GM23338 (cell line): ENCODE data around the gene EIF3L. TPM values are rescaled to one million over a fixed set of nuclear protein-coding genes. Genes with fewer than 3 reads are reported as not detected.

ENCODE experiments used
- ATAC-seq: fragments of 200-7000 bp; cut with Tn5 transposase; 3 replicates; pipeline ENCODE4 v1.9.1; 2020
- DNase-seq: peaks from one replicate; pipeline ENCODE4 v3.0.0-alpha.2; 2015; ENCODE audit warnings: low spot score
- H2AFZ ChIP-seq: fragments of 200-600 bp; sonication (generic); 2 replicates; pipeline ENCODE4 v1.8.0; 2016; ENCODE audit warnings: antibody characterized with exemption, mild to moderate bottlenecking, moderate library complexity
- H3F3A ChIP-seq: fragments of 200-600 bp; sonication (generic); replicated peaks from 2 replicates; pipeline ENCODE4 v1.8.0; 2017; ENCODE audit warnings: antibody characterized with exemption, mixed run types, low read depth
- H3K27ac ChIP-seq: fragments of 200-600 bp; sonication (generic); 2 replicates; pipeline ENCODE4 v1.6.1; 2016; ENCODE audit warnings: low read depth
- H3K27me3 ChIP-seq: fragments of 200-600 bp; sonication (generic); 2 replicates; pipeline ENCODE4 v1.8.0; 2016; ENCODE audit warnings: mild to moderate bottlenecking, mixed run types, moderate library complexity; ENCODE audit not compliant: insufficient read depth
- H3K36me3 ChIP-seq: fragments of 200-600 bp; sonication (generic); 2 replicates; pipeline ENCODE4 v1.8.0; 2016; ENCODE audit warnings: mild to moderate bottlenecking; ENCODE audit not compliant: insufficient read depth
- H3K4me1 ChIP-seq: fragments of 200-600 bp; sonication (generic); 2 replicates; pipeline ENCODE4 v1.8.0; 2016; ENCODE audit warnings: mild to moderate bottlenecking, moderate library complexity; ENCODE audit not compliant: insufficient read depth
- H3K4me2 ChIP-seq: fragments of 200-600 bp; sonication (generic); 2 replicates; pipeline ENCODE4 v1.7.1; 2017; ENCODE audit warnings: mixed run types
- H3K4me3 ChIP-seq: fragments of 200-600 bp; sonication (generic); 2 replicates; pipeline ENCODE4 v1.6.1; 2016; ENCODE audit warnings: mixed run types
- H3K79me2 ChIP-seq: fragments of 200-600 bp; sonication (generic); replicated peaks from 2 replicates; pipeline ENCODE4 v1.8.0; 2017; ENCODE audit warnings: mild to moderate bottlenecking; ENCODE audit not compliant: insufficient read depth
- H3K9me2 ChIP-seq: fragments of 200-600 bp; sonication (generic); 2 replicates; pipeline ENCODE4 v1.8.0; 2017; ENCODE audit not compliant: insufficient read depth
- H4K20me1 ChIP-seq: fragments of 200-600 bp; sonication (generic); replicated peaks from 2 replicates; pipeline ENCODE4 v1.8.0; 2017; ENCODE audit warnings: mild to moderate bottlenecking; ENCODE audit not compliant: insufficient read depth
- H3K27ac Mint-ChIP-seq: 2 replicates; pipeline ENCODE4 v1.8.0; 2020; ENCODE audit warnings: inconsistent platforms, mild to moderate bottlenecking, moderate library complexity, mixed read lengths
- H3K27me3 Mint-ChIP-seq: 3 replicates; pipeline ENCODE4 v1.8.0; 2022; ENCODE audit warnings: low read depth, mild to moderate bottlenecking, moderate library complexity, mixed read lengths, inconsistent platforms; ENCODE audit not compliant: insufficient read depth, poor library complexity
- H3K36me3 Mint-ChIP-seq: 3 replicates; pipeline ENCODE4 v1.8.0; 2021; ENCODE audit warnings: low read depth, mild to moderate bottlenecking, inconsistent platforms, moderate library complexity, mixed read lengths
- H3K4me1 Mint-ChIP-seq: 3 replicates; pipeline ENCODE4 v1.8.0; 2020; ENCODE audit warnings: mild to moderate bottlenecking, inconsistent platforms, mixed read lengths
- H3K4me3 Mint-ChIP-seq: 3 replicates; pipeline ENCODE4 v1.8.0; 2021; ENCODE audit warnings: moderate library complexity, mild to moderate bottlenecking, inconsistent platforms, mixed read lengths
- H3K9me3 Mint-ChIP-seq: 3 replicates; pipeline ENCODE4 v1.8.0; 2020; ENCODE audit warnings: moderate library complexity, mild to moderate bottlenecking, inconsistent platforms, mixed read lengths
- EZH2 ChIP-seq: fragments of 200-600 bp; sonication (generic); IDR thresholded peaks from one replicate; pipeline ENCODE4 v1.8.0; 2017; ENCODE audit warnings: antibody characterized with exemption, mild to moderate bottlenecking, low read depth; ENCODE audit not compliant: unreplicated experiment
- JUNB ChIP-seq: IDR thresholded peaks from one replicate; pipeline ENCODE4 v1.6.1; 2016; ENCODE audit warnings: antibody characterized with exemption; ENCODE audit not compliant: unreplicated experiment
- NANOG ChIP-seq: IDR thresholded peaks from 2 replicates; pipeline ENCODE4 v1.6.1; 2016; ENCODE audit warnings: antibody characterized with exemption, borderline replicate concordance
- POLR2AphosphoS5 ChIP-seq: IDR thresholded peaks from 2 replicates; pipeline ENCODE4 v1.6.1; 2016; ENCODE audit warnings: antibody characterized with exemption, low read depth
- polyA plus RNA-seq: library from polyadenylated mRNA; unstranded; fragments of >200 nt; fragmentation: Nextera tagmentation; extraction: Ambion mirVana; gene quantifications from 2 replicates; pipeline ENCODE4 v1.2.1, GENCODE V29; 2016
- total RNA-seq: library from RNA; depleted of rRNA; stranded (reverse); fragments of >200 nt; shearing (Covaris generic); gene quantifications from 2 replicates; pipeline ENCODE4 v1.2.3, GENCODE V29; 2014
- TF ChIP-seq, protein P1 (sequence below): fragments of 250-450 bp; sonication (Bioruptor Pico); IDR thresholded peaks from 2 replicates; pipeline ENCODE4 v1.5.0; 2020; ENCODE audit warnings: mild to moderate bottlenecking, moderate library complexity
- TF ChIP-seq, protein P2 (sequence below): IDR thresholded peaks from 2 replicates; pipeline ENCODE4 v1.6.1; 2016; ENCODE audit warnings: antibody characterized with exemption

Gene EIF3L
- total and polyA plus RNA-seq, 2 experiments from 2014 or later: 430 to 459 TPM

DNA sequence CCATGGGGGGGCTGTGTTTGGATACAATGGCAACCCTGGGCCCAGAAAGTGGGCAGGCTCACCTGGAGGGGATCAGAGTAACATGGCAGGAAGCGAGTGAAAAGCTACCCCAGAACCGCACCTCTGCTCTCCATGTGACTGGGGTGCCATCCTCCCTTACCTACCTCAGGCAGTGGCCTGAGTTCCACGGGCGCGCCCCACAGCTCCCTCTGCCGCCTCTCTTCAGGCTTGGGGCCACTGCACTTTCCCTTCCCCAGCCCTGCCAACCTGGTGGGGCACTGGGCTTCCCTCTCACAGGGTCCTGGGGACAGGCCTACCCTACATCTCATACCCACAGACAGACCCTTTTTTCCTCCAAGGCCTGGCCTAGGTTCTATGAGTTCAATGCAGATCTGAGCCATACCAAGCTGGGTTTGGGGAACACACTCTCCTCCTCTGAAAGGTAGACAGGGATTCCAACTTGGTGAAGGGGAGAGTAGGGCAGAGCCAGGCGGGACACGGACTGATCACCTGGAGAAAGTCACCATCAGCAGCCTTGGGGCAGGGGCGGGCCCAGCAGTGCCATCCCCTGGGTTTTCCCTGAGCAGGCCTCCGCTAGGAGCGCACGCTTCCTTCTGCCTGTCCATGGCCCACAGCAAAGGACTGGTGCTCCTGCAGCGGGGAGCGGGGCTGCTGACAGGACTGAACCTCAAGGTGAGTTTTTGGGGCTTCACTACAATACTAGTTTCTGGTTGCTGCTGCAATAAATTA, 19.0 kb upstream of the EIF3L start (continued):
- TF ChIP-seq, protein P1, sequence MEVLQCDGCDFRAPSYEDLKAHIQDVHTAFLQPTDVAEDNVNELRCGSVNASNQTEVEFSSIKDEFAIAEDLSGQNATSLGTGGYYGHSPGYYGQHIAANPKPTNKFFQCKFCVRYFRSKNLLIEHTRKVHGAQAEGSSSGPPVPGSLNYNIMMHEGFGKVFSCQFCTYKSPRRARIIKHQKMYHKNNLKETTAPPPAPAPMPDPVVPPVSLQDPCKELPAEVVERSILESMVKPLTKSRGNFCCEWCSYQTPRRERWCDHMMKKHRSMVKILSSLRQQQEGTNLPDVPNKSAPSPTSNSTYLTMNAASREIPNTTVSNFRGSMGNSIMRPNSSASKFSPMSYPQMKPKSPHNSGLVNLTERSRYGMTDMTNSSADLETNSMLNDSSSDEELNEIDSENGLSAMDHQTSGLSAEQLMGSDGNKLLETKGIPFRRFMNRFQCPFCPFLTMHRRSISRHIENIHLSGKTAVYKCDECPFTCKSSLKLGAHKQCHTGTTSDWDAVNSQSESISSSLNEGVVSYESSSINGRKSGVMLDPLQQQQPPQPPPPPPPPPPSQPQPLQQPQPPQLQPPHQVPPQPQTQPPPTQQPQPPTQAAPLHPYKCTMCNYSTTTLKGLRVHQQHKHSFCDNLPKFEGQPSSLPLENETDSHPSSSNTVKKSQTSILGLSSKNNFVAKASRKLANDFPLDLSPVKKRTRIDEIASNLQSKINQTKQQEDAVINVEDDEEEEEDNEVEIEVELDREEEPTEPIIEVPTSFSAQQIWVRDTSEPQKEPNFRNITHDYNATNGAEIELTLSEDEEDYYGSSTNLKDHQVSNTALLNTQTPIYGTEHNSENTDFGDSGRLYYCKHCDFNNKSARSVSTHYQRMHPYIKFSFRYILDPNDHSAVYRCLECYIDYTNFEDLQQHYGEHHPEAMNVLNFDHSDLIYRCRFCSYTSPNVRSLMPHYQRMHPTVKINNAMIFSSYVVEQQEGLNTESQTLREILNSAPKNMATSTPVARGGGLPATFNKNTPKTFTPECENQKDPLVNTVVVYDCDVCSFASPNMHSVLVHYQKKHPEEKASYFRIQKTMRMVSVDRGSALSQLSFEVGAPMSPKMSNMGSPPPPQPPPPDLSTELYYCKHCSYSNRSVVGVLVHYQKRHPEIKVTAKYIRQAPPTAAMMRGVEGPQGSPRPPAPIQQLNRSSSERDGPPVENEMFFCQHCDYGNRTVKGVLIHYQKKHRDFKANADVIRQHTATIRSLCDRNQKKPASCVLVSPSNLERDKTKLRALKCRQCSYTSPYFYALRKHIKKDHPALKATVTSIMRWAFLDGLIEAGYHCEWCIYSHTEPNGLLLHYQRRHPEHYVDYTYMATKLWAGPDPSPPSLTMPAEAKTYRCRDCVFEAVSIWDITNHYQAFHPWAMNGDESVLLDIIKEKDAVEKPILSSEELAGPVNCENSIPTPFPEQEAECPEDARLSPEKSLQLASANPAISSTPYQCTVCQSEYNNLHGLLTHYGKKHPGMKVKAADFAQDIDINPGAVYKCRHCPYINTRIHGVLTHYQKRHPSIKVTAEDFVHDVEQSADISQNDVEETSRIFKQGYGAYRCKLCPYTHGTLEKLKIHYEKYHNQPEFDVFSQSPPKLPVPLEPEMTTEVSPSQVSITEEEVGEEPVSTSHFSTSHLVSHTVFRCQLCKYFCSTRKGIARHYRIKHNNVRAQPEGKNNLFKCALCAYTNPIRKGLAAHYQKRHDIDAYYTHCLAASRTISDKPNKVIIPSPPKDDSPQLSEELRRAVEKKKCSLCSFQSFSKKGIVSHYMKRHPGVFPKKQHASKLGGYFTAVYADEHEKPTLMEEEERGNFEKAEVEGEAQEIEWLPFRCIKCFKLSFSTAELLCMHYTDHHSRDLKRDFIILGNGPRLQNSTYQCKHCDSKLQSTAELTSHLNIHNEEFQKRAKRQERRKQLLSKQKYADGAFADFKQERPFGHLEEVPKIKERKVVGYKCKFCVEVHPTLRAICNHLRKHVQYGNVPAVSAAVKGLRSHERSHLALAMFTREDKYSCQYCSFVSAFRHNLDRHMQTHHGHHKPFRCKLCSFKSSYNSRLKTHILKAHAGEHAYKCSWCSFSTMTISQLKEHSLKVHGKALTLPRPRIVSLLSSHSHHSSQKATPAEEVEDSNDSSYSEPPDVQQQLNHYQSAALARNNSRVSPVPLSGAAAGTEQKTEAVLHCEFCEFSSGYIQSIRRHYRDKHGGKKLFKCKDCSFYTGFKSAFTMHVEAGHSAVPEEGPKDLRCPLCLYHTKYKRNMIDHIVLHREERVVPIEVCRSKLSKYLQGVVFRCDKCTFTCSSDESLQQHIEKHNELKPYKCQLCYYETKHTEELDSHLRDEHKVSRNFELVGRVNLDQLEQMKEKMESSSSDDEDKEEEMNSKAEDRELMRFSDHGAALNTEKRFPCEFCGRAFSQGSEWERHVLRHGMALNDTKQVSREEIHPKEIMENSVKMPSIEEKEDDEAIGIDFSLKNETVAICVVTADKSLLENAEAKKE (CRISPR knock-in tag): no peak
- TF ChIP-seq POLR2AphosphoS5 (no peak), EZH2 (no peak)

DNA sequence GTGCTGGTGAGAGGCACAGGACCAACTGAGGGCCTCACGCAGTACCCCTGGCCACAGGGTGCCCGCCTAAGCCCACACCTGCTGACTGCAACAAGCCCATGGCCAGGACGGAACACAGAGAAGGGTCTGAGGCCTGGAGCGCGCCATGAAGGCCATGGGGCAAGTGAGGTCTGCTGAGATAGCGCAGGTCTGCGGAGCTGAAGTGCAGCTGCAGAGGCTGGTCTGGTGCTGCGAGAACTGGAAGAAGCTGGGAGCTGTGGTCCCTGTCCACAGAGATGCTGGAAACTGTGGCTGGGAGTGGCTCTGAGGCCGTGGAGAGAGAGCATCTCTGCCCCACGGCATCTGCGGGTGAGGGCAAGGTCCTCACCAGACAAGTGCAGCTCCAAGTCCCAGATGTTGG, 17.7 kb upstream of the EIF3L start:
- H3K4me1 ChIP-seq: no peaks in the 10 kb centered on the region
- Mint-ChIP-seq H3K27ac (no peak overlapping the region), H3K4me3 (no peak overlapping the region), H3K27me3 (peaks cover 3% of the 10 kb centered on the region), H3K9me3 (no peaks in the 10 kb centered on the region), H3K36me3 (peaks cover 15% of the 10 kb centered on the region; the same call in 2 of the 3 replicates), H3K4me1 (no peaks in the 10 kb centered on the region)
- TF ChIP-seq JUNB (no peak), NANOG (no peak), POLR2AphosphoS5 (no peak)
- TF ChIP-seq, protein P2, sequence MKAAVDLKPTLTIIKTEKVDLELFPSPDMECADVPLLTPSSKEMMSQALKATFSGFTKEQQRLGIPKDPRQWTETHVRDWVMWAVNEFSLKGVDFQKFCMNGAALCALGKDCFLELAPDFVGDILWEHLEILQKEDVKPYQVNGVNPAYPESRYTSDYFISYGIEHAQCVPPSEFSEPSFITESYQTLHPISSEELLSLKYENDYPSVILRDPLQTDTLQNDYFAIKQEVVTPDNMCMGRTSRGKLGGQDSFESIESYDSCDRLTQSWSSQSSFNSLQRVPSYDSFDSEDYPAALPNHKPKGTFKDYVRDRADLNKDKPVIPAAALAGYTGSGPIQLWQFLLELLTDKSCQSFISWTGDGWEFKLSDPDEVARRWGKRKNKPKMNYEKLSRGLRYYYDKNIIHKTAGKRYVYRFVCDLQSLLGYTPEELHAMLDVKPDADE: no peak
- H3K27ac ChIP-seq: no peak overlapping the region
- no peaks in the 10 kb centered on the region for H3F3A ChIP-seq
- DNase-seq (no peak), ATAC-seq (no peak)
- no peaks in the 10 kb centered on the region for H3K79me2 ChIP-seq
- H3K36me3 ChIP-seq: no peaks in the 10 kb centered on the region; the same call in 1 of the 2 replicates
- H3K4me3 ChIP-seq: no peak overlapping the region
- no peak overlapping the region for H3K4me2 ChIP-seq
- peaks cover 3% of the 10 kb centered on the region; the same call in 1 of the 2 replicates for H3K27me3 ChIP-seq
- H2AFZ ChIP-seq: no peak overlapping the region
- no peaks in the 10 kb centered on the region for H3K9me2 ChIP-seq
- H4K20me1 ChIP-seq: no peaks in the 10 kb centered on the region
